Measurements from ENCODE around the gene NPL. TPM values are rescaled to one million over a fixed set of nuclear protein-coding genes. Genes with fewer than 3 reads are reported as not detected.

The NPL gene
- polyA plus RNA-seq, 1 of the 3 experiments (the other 2 are of a cell fraction): 1.5 TPM

DNA sequence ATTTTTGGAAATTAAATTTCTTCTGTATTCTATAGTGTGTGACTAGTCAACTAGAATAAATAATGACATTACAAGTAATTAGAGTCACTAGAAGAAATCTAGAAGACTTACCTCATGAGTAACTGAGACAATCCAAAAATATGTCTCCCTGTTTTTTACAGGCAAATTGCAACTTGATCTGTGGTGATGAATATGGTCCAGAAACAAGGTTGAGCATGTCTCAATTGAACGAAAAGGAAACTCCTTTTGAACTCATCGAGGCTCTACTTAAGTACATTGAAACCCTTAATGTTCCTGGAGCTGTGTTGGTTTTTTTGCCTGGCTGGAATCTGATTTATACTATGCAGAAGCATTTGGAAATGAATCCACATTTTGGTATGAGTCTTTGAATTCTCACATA lies 86.3 kb downstream of the NPL start:
- POLR2A ChIA-PET: no interaction called here

More for the DNA sequence above, 86.3 kb downstream of the NPL start:
- WGBS (ENCODE audit: low lambda C conversion rate): 92% methylated on average over 2 of the region's 2 CpGs
- no peaks in the 10 kb centered on the region for H3K27me3 ChIP-seq (ENCODE audit: insufficient read depth)
- CTCF ChIA-PET: interaction anchor here (0.6 to 1.7 kb wide), 4 partner anchors 9 to 281 kb away, joined by 3 to 4 read pairs (median 3); no protein-coding TSS in a partner anchor
- H3K4me2 ChIP-seq: no peak overlapping the region
- H4K20me1 ChIP-seq (ENCODE audit: insufficient read depth): no peaks in the 10 kb centered on the region
- H3K9ac ChIP-seq: no peak overlapping the region
- H3K4me1 ChIP-seq (ENCODE audit: control insufficient read depth in 1 of 2, insufficient read depth in 2 of 2, low read depth in 1 of 2, low read length in 1 of 2): no peaks in the 10 kb centered on the region
- no peak overlapping the region for H3K4me3 ChIP-seq (ENCODE audit: low read depth in 2 of 2, low read length in 1 of 2)
- no peaks in the 10 kb centered on the region for H3K9me3 ChIP-seq
- peaks cover 100% of the 10 kb centered on the region in 2 experiments for H3K36me3 ChIP-seq (replicated peaks in 1 of 2; ENCODE audit: control insufficient read depth in 1 of 2, insufficient read depth in 2 of 2, low read length in 1 of 2)
- peaks cover 23% of the 10 kb centered on the region for H3F3A ChIP-seq (replicated peaks; ENCODE audit: insufficient read depth)
- DNase-seq: no peak
- H3K79me2 ChIP-seq (ENCODE audit: insufficient read depth): peaks cover 37% of the 10 kb centered on the region
- no peak overlapping the region for H3K27ac ChIP-seq (ENCODE audit: low read depth in 2 of 2, low read length in 1 of 2)
- H3K9me2 ChIP-seq: no peaks in the 10 kb centered on the region
- no peak for TF ChIP-seq YY1 (IDR thresholded peaks at IDR 0.05; ENCODE audit: low read depth)
- no peak for TF ChIP-seq REST (IDR thresholded peaks at IDR 0.05; ENCODE audit: low read depth, low read length)
- no peak for TF ChIP-seq RAD21 (IDR thresholded peaks at IDR 0.05; ENCODE audit: low read length)
- TF ChIP-seq CHD2 (IDR thresholded peaks at IDR 0.05; ENCODE audit: low read length, partially characterized antibody): no peak
- TF ChIP-seq SIN3A (IDR thresholded peaks at IDR 0.05; ENCODE audit: borderline replicate concordance, low read depth, low read length): no peak
- TF ChIP-seq MXI1 (IDR thresholded peaks at IDR 0.05; ENCODE audit: low read depth, low read length): no peak
- TF ChIP-seq RCOR1 (IDR thresholded peaks at IDR 0.05; ENCODE audit: low read length): no peak
- TF ChIP-seq USF2 (IDR thresholded peaks at IDR 0.05; ENCODE audit: borderline replicate concordance, low read depth, low read length): no peak
- TF ChIP-seq RXRA (IDR thresholded peaks at IDR 0.05; ENCODE audit: borderline replicate concordance, low read depth): no peak
- TF ChIP-seq NRF1 (IDR thresholded peaks at IDR 0.05; ENCODE audit: low read depth, low read length): no peak
- TF ChIP-seq FOXJ3 (CRISPR knock-in tag; IDR thresholded peaks at IDR 0.05): no peak
- no peak for TF ChIP-seq ELF1 (IDR thresholded peaks at IDR 0.05)
- no peak for TF ChIP-seq NFIC (IDR thresholded peaks at IDR 0.05; ENCODE audit: borderline replicate concordance)
- TF ChIP-seq FOSL2 (IDR thresholded peaks at IDR 0.05; ENCODE audit: borderline replicate concordance, low read depth): no peak
- TF ChIP-seq GATA2 (CRISPR knock-in tag; IDR thresholded peaks at IDR 0.05): no peak
- TF ChIP-seq POLR2AphosphoS5 (IDR thresholded peaks at IDR 0.05; ENCODE audit: low read depth, low read length): no peak
- no peak for TF ChIP-seq FOXM1 (IDR thresholded peaks at IDR 0.05; ENCODE audit: low read depth)
- TF ChIP-seq, protein P1, sequence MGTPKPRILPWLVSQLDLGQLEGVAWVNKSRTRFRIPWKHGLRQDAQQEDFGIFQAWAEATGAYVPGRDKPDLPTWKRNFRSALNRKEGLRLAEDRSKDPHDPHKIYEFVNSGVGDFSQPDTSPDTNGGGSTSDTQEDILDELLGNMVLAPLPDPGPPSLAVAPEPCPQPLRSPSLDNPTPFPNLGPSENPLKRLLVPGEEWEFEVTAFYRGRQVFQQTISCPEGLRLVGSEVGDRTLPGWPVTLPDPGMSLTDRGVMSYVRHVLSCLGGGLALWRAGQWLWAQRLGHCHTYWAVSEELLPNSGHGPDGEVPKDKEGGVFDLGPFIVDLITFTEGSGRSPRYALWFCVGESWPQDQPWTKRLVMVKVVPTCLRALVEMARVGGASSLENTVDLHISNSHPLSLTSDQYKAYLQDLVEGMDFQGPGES (IDR thresholded peaks at IDR 0.05; ENCODE audit: low read depth, low read length): no peak
- TF ChIP-seq GABPA (IDR thresholded peaks at IDR 0.05; ENCODE audit: low read depth): no peak
- no peak overlapping the region for H2AFZ ChIP-seq (ENCODE audit: low read depth)
